SU-DHL-6 (cell line): ENCODE measurements around the gene FAM156A.
"Not testable (repeated sequence)": the region's sequence is repeated elsewhere in the genome, so short reads cannot be mapped to it uniquely, and the experiment has no call there.

Source experiments
- H2AFZ ChIP-seq: fragments of 200-600 bp; sonication (generic); 2 replicates; pipeline ENCODE4 v1.6.1; 2014; ENCODE audit warnings: low read depth, mild to moderate bottlenecking, moderate library complexity, mixed read lengths, antibody characterized with exemption, low read length; ENCODE audit not compliant: severe bottlenecking
- H3F3A ChIP-seq: fragments of 200-600 bp; shearing (Covaris generic); 2 replicates; pipeline ENCODE4 v1.6.0; 2016; ENCODE audit warnings: antibody characterized with exemption, mild to moderate bottlenecking; ENCODE audit not compliant: insufficient read depth
- H3K27ac ChIP-seq: fragments of 200-600 bp; sonication (generic); 2 replicates; pipeline ENCODE4 v1.5.1; 2016; ENCODE audit warnings: low read depth, mild to moderate bottlenecking, low read length, moderate library complexity, mixed read lengths
- H3K27me3 ChIP-seq: fragments of 200-600 bp; sonication (generic), shearing (Covaris generic); 2 replicates; pipeline ENCODE4 v1.6.0; 2014; ENCODE audit warnings: mild to moderate bottlenecking, low read length
- H3K36me3 ChIP-seq: fragments of 200-600 bp; sonication (generic); 2 replicates; pipeline ENCODE4 v1.6.1; 2014; ENCODE audit warnings: mild to moderate bottlenecking, low read length, mixed read lengths
- H3K4me2 ChIP-seq: fragments of 300-600, 200-600 bp; shearing (Covaris generic), sonication (generic); 2 replicates; pipeline ENCODE4 v1.6.0; 2014; ENCODE audit warnings: low read length, low read depth, mild to moderate bottlenecking; ENCODE audit not compliant: poor library complexity, severe bottlenecking
- H3K4me3 ChIP-seq: fragments of 200-600 bp; sonication (generic); 2 replicates; pipeline ENCODE4 v1.5.1; 2014; ENCODE audit warnings: antibody characterized with exemption, low read length, mild to moderate bottlenecking, mixed read lengths; ENCODE audit not compliant: insufficient read depth, poor library complexity, severe bottlenecking
- H3K79me2 ChIP-seq: fragments of 200-600 bp; sonication (generic); 2 replicates; pipeline ENCODE4 v1.6.1; 2014; ENCODE audit warnings: mild to moderate bottlenecking, low read length, moderate library complexity; ENCODE audit not compliant: insufficient read depth
- H3K9ac ChIP-seq: fragments of 200-600 bp; sonication (generic); 2 replicates; pipeline ENCODE4 v1.7.0; 2014; ENCODE audit warnings: mild to moderate bottlenecking, low read length
- H3K9me2 ChIP-seq: fragments of 200-600 bp; sonication (generic); replicated peaks from 2 replicates; pipeline ENCODE4 v1.6.1; 2014; ENCODE audit warnings: low read length; ENCODE audit not compliant: insufficient read depth
- H3K9me3 ChIP-seq: fragments of 200-600 bp; sonication (generic); 2 replicates; pipeline ENCODE4 v1.6.1; 2014; ENCODE audit warnings: low read length, mixed read lengths; ENCODE audit not compliant: insufficient read depth
- H4K20me1 ChIP-seq: fragments of 200-600 bp; sonication (generic); 2 replicates; pipeline ENCODE4 v1.6.1; 2014; ENCODE audit warnings: low read depth, mild to moderate bottlenecking, antibody characterized with exemption, low read length, moderate library complexity, mixed read lengths
- CTCF ChIP-seq: fragments of 200-600 bp; sonication (generic); IDR thresholded peaks from one replicate; pipeline ENCODE4 v1.5.1; 2017; ENCODE audit warnings: antibody characterized with exemption, mild to moderate bottlenecking, low read length, moderate library complexity; ENCODE audit not compliant: insufficient read depth, poor library complexity, severe bottlenecking
- EZH2phosphoT487 ChIP-seq: fragments of 200-600 bp; sonication (generic), shearing (Covaris generic); conservative IDR thresholded peaks from 2 replicates; pipeline ENCODE4 v1.6.1; 2018; ENCODE audit warnings: mild to moderate bottlenecking, antibody characterized with exemption, low read length, moderate library complexity, mixed read lengths

The FAM156A gene

DNA sequence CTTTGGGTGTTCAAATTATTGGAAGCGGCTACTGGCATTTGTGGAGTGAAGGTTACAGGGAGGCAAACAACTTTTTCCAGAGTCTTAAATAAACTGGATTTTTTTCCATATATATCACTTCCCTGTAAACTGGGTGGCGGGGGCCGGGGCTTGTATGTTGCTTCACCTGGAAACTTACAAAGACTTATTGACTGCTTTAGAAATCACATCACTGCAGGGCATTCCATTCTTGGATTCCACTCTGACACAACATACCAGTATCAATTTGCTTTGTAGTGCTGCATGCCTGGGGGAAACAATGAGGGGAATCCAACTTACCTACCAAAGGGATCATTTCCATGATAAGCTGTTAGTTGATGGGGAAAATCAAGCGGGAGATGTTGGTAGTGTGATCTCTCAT lies 21.7 kb upstream of the FAM156A start:
- no peak overlapping the region for H3K4me2 ChIP-seq
- no peaks in the 10 kb centered on the region for H3K27me3 ChIP-seq
- no peak for TF ChIP-seq CTCF
- no peak for TF ChIP-seq EZH2phosphoT487
- no peaks in the 10 kb centered on the region for H3F3A ChIP-seq
- no peaks in the 10 kb centered on the region for H3K9me3 ChIP-seq
- H4K20me1 ChIP-seq: no peaks in the 10 kb centered on the region
- no peak overlapping the region for H3K27ac ChIP-seq
- no peak overlapping the region for H3K4me3 ChIP-seq
- H3K9ac ChIP-seq: no peak overlapping the region
- no peak overlapping the region for H2AFZ ChIP-seq
- H3K36me3 ChIP-seq: no peaks in the 10 kb centered on the region
- no peaks in the 10 kb centered on the region for H3K9me2 ChIP-seq
- no peaks in the 10 kb centered on the region for H3K79me2 ChIP-seq

- Histone ChIP-seq H4K20me1 (no peaks in the 10 kb centered on the region), H3K9me2 (no peaks in the 10 kb centered on the region), H3K4me3 (no peak overlapping the region), H2AFZ (no peak overlapping the region), H3K79me2 (no peaks in the 10 kb centered on the region), H3F3A (no peaks in the 10 kb centered on the region), H3K27me3 (no peaks in the 10 kb centered on the region), H3K4me2 (no peak overlapping the region), H3K27ac (no peak overlapping the region), H3K9ac (no peak overlapping the region), H3K36me3 (no peaks in the 10 kb centered on the region), H3K9me3 (no peaks in the 10 kb centered on the region)
- no peak for TF ChIP-seq CTCF
- no peak for TF ChIP-seq EZH2phosphoT487
These were observed 21.2 kb upstream of the FAM156A start for GRCh38 chrX:52979568-52979967.

DNA sequence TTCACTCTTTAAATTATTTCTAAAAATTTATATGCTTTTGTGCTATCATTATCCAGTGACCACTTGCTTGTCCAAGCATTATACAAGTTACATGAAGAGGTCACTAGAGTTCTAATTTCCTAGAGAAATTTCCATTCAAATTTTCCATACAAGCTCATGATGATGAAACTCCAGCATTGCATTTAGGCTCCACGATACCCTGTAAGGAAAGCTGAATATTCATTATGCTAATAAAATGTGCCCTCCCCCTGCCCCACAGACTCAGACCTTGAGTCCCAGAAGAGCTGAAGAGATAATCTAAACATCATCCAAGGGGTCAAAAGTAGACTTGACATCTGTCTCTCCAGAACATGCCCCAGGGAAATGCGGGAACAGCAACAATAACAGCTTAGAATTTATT lies 19.6 kb upstream of the FAM156A start:
- H3K79me2 ChIP-seq: no peaks in the 10 kb centered on the region
- H3K27ac ChIP-seq: no peak overlapping the region
- H3F3A ChIP-seq: no peaks in the 10 kb centered on the region
- no peaks in the 10 kb centered on the region for H3K27me3 ChIP-seq
- no peak overlapping the region for H3K9ac ChIP-seq
- no peaks in the 10 kb centered on the region for H3K36me3 ChIP-seq
- H3K4me2 ChIP-seq: no peak overlapping the region
- H3K9me3 ChIP-seq: no peaks in the 10 kb centered on the region
- H2AFZ ChIP-seq: no peak overlapping the region
- TF ChIP-seq EZH2phosphoT487: no peak
- TF ChIP-seq CTCF: no peak
- no peak overlapping the region for H3K4me3 ChIP-seq
- no peaks in the 10 kb centered on the region for H3K9me2 ChIP-seq
- no peaks in the 10 kb centered on the region for H4K20me1 ChIP-seq

GRCh38 chrX:52975576-52975975 lies 17.3 kb upstream of the FAM156A start:
- not testable (repeated sequence) for H3K27ac ChIP-seq, H4K20me1 ChIP-seq, H3F3A ChIP-seq, H3K27me3 ChIP-seq, H3K79me2 ChIP-seq, H3K9me2 ChIP-seq, H3K9ac ChIP-seq, H3K36me3 ChIP-seq, H3K9me3 ChIP-seq, H3K4me2 ChIP-seq, H3K4me3 ChIP-seq, H2AFZ ChIP-seq

DNA sequence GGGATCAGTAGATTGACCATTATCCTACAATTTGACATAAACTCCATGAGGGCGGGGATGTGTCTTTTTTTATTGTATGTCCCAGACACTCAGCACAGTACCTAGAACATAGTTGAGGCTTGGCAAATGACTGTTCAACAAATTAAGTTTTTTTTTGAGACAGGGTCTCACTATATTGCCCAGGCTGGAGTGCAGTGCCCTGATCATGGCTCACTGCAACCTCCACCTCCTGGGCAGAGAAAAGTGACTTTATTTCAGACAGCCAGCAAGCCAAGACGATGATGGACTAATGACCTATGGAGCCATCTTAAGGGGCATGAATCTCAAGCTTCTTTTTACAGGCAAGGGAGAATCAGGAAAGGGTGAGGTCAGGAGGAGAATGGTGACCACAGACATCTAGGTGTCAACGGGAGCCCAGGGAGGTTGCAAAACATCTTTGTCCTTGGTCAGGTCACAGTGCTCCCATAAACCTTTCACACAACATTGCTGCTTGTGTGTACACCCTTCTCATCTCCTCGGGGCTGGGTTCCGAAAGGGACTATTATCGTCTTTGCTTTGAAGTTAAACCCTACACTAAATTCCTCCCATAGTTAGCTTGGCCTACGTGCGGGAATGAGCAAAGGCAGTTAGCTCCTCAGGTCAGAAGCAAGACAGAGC lies 16.1 kb upstream of the FAM156A start:
- H3K4me2 ChIP-seq: not testable (repeated sequence)

DNA sequence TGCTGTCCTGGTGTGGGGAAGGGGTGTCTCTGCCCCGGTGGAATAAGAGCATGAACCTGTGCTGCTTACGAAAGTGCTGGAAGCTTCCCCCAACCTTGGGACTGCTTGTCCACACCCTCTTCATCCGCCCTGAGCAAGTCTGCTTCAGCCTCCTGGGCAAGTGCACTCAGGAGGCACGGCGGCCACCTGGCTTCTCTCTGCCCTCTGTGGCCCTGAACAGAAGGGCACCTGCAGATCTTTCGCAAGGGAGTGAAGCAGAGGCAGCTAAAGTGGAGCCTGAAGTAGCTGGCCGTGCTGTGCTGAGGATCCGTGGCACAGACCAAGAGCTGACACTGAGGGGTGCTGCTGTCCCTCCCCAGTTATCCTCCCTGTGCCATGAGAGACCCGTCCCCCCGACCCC lies 9.6 kb upstream of the FAM156A start:
- H3K4me2 ChIP-seq, H3K79me2 ChIP-seq, H4K20me1 ChIP-seq, H3K9me3 ChIP-seq, H3K9ac ChIP-seq, H3K36me3 ChIP-seq, H3K27me3 ChIP-seq, H3K27ac ChIP-seq, H3F3A ChIP-seq, H3K9me2 ChIP-seq, H2AFZ ChIP-seq, H3K4me3 ChIP-seq: not testable (repeated sequence)

More for the DNA sequence above, 16.1 kb upstream of the FAM156A start:
- H3K4me3 ChIP-seq, H3K27me3 ChIP-seq, H3K27ac ChIP-seq, H3K79me2 ChIP-seq, H4K20me1 ChIP-seq, H3F3A ChIP-seq, H3K9ac ChIP-seq, H3K9me3 ChIP-seq, H3K9me2 ChIP-seq, H2AFZ ChIP-seq, H3K36me3 ChIP-seq: not testable (repeated sequence)
